ENCODE results near the gene SMAD7. TPM values are rescaled to one million over a fixed set of nuclear protein-coding genes. Genes with fewer than 3 reads are reported as not detected.

Gene SMAD7
- polyA plus RNA-seq, 3 donors, result 1.4 to 9.4 (median 1.5) TPM

DNA sequence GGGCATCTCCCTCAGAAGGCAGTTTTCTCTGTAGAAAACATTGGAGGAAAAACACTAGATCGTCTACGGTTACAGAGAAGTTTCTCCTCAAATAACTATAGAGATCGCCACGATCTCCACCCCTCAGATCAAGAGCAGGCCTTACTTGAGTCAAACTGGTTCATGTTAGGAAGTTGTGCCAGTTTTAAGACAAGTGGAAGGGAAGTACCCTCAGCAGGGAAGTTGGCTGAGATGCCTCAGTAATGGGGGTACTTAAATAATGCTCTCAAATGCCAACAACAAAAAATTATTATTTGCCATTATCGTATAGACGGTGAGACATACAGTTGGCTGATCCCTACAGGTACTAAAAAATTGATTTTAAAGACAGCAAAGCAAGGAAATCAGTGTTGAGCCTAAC, 8.2 kb upstream of the SMAD7 start:
- no peak overlapping the region for H3K4me2 ChIP-seq (replicated peaks; ENCODE audit: extremely low read depth, low read length, poor library complexity, severe bottlenecking)
- H4K20me1 ChIP-seq (ENCODE audit: insufficient read depth, low read length), result no peaks in the 10 kb centered on the region
- H3K4me1 Mint-ChIP-seq, result peaks cover 11% of the 10 kb centered on the region
- H3K27ac ChIP-seq (ENCODE audit: low read depth in 1 of 2, low read length in 2 of 2), result no peak overlapping the region
- no peaks in the 10 kb centered on the region for H3K4me1 ChIP-seq (ENCODE audit: control insufficient read depth in 1 of 2, insufficient read depth in 2 of 2, low read length in 2 of 2)
- H3K27me3 Mint-ChIP-seq (ENCODE audit: low read depth in 3 of 3), result peaks cover 10 to 13% (median 12%) of the 10 kb centered on the region in 3 donors
- H3K4me3 ChIP-seq (replicated peaks in 1 of 3; ENCODE audit: low read depth in 2 of 3, low read length in 3 of 3), result no peak overlapping the region
- intact Hi-C loops (cut with micrococcal nuclease), result loop anchor here in 1 of 2 donors (10.0 kb wide), 2 partner anchors 96 to 536 kb away; partner anchors contain the start of gene RPL17
- no peak overlapping the region for H3K27ac Mint-ChIP-seq
- no peaks in the 10 kb centered on the region for H3K36me3 ChIP-seq (replicated peaks in 1 of 2; ENCODE audit: control insufficient read depth in 1 of 2, insufficient read depth in 2 of 2, low read length in 2 of 2)
- TF ChIP-seq CTCF (IDR thresholded peaks at IDR 0.05), result no peak
- peaks cover 0 to 4% (median 0%) of the 10 kb centered on the region in 7 donors for H3K9me3 Mint-ChIP-seq
- no peaks in the 10 kb centered on the region for H3K9me3 ChIP-seq (replicated peaks in 1 of 2; ENCODE audit: control insufficient read depth in 1 of 2, insufficient read depth in 1 of 2, low read length in 2 of 2)
- H3K79me2 ChIP-seq (ENCODE audit: insufficient read depth, low read length), result no peaks in the 10 kb centered on the region
- no peak overlapping the region for H2AFZ ChIP-seq (ENCODE audit: insufficient read depth, low read depth, low read length, poor library complexity, severe bottlenecking)
- WGBS (ENCODE audit: insufficient coverage), result 100% methylated on average over 1 of the region's 6 CpGs
- no peak overlapping the region for H3K9ac ChIP-seq (ENCODE audit: insufficient read depth, low read length, poor library complexity, severe bottlenecking)
- no peak overlapping the region for H3K4me3 Mint-ChIP-seq
- H3K27me3 ChIP-seq (ENCODE audit: control insufficient read depth in 2 of 2, insufficient read depth in 2 of 2, low read length in 2 of 2), result no peaks in the 10 kb centered on the region
- no peak for DNase-seq
- H3K36me3 Mint-ChIP-seq, result no peaks in the 10 kb centered on the region

GRCh38 chr18:48957616-48958015, 6.9 kb upstream of the SMAD7 start:
- Histone ChIP-seq H3K4me1 (ENCODE audit: control insufficient read depth in 1 of 2, insufficient read depth in 2 of 2, low read length in 2 of 2) (peaks cover 7 to 8% of the 10 kb centered on the region in 2 donors), H4K20me1 (ENCODE audit: insufficient read depth, low read length) (no peaks in the 10 kb centered on the region), H3K27me3 (ENCODE audit: control insufficient read depth in 2 of 2, insufficient read depth in 2 of 2, low read length in 2 of 2) (no peaks in the 10 kb centered on the region), H2AFZ (ENCODE audit: insufficient read depth, low read depth, low read length, poor library complexity, severe bottlenecking) (no peak overlapping the region), H3K79me2 (ENCODE audit: insufficient read depth, low read length) (no peaks in the 10 kb centered on the region), H3K27ac (ENCODE audit: low read depth in 1 of 2, low read length in 2 of 2) (no peak overlapping the region), H3K4me2 (replicated peaks; ENCODE audit: extremely low read depth, low read length, poor library complexity, severe bottlenecking) (no peak overlapping the region), H3K9me3 (replicated peaks in 1 of 2; ENCODE audit: control insufficient read depth in 1 of 2, insufficient read depth in 1 of 2, low read length in 2 of 2) (no peaks in the 10 kb centered on the region), H3K36me3 (replicated peaks in 1 of 2; ENCODE audit: control insufficient read depth in 1 of 2, insufficient read depth in 2 of 2, low read length in 2 of 2) (no peaks in the 10 kb centered on the region), H3K9ac (ENCODE audit: insufficient read depth, low read length, poor library complexity, severe bottlenecking) (no peak overlapping the region), H3K4me3 (replicated peaks in 1 of 3; ENCODE audit: low read depth in 2 of 3, low read length in 3 of 3) (no peak overlapping the region)
- peaks cover 6 to 10% (median 10%) of the 10 kb centered on the region in 3 donors for H3K27me3 Mint-ChIP-seq (ENCODE audit: low read depth in 3 of 3)
- peaks cover 0 to 4% (median 0%) of the 10 kb centered on the region in 7 donors for H3K9me3 Mint-ChIP-seq
- H3K4me1 Mint-ChIP-seq, result peaks cover 17% of the 10 kb centered on the region
- intact Hi-C loops (cut with micrococcal nuclease), result loop anchor here in 1 of 2 donors (10.0 kb wide), 2 partner anchors 97 to 537 kb away; partner anchors contain the start of gene RPL17
- H3K36me3 Mint-ChIP-seq, result no peaks in the 10 kb centered on the region
- H3K27ac Mint-ChIP-seq, result no peak overlapping the region
- no peak for DNase-seq
- WGBS (ENCODE audit: insufficient coverage), result 77% methylated on average over 3 of the region's 4 CpGs
- TF ChIP-seq CTCF (IDR thresholded peaks at IDR 0.05), result no peak
- H3K4me3 Mint-ChIP-seq, result no peak overlapping the region
